Liver (tissue), 9 donors: ENCODE results near the gene HIF1AN. TPM values are rescaled to one million over a fixed set of nuclear protein-coding genes. Genes with fewer than 3 reads are reported as not detected.

Experiments used
- DNase-seq: peaks from one replicate; pipeline ENCODE4 v3.0.0-alpha.2; 2017; ENCODE audit warnings: low spot score
- H3K27ac ChIP-seq, 2 donors: one replicate each; pipeline ENCODE4 v1.7.0; 2013; ENCODE audit warnings: inconsistent platforms in 2 of 2, low read length in 2 of 2, control low read depth in 1 of 2, low read depth in 1 of 2, mild to moderate bottlenecking in 1 of 2
- H3K27me3 ChIP-seq, 4 donors: one replicate each; pipeline versions ENCODE4 v1.6.1 to v1.7.0; 2013; ENCODE audit warnings: low read length in 3 of 4, inconsistent platforms in 1 of 4, mild to moderate bottlenecking in 1 of 4, moderate library complexity in 1 of 4; ENCODE audit not compliant: control insufficient read depth in 4 of 4, insufficient read depth in 4 of 4
- H3K36me3 ChIP-seq, 4 donors: one replicate each; pipeline versions ENCODE4 v1.6.1 to v1.7.0; 2013; ENCODE audit warnings: low read length in 3 of 4, mild to moderate bottlenecking in 3 of 4, low read depth in 1 of 4, moderate library complexity in 1 of 4; ENCODE audit not compliant: control insufficient read depth in 4 of 4, insufficient read depth in 3 of 4
- H3K4me1 ChIP-seq, 4 donors: one replicate each; pipeline versions ENCODE4 v1.6.1 to v1.7.0; 2013; ENCODE audit warnings: low read length in 3 of 4, mild to moderate bottlenecking in 3 of 4, moderate library complexity in 1 of 4; ENCODE audit not compliant: control insufficient read depth in 4 of 4, insufficient read depth in 4 of 4
- H3K4me3 ChIP-seq, 3 donors: one replicate each; pipeline versions ENCODE4 v1.6.1 to v1.7.0; 2013; ENCODE audit warnings: low read length in 3 of 3, control low read depth in 1 of 3, low read depth in 1 of 3, mild to moderate bottlenecking in 1 of 3
- H3K9ac ChIP-seq, 2 donors: one replicate each; pipeline ENCODE4 v1.7.0; 2013; ENCODE audit warnings: low read length in 2 of 2, mild to moderate bottlenecking in 2 of 2, moderate library complexity in 2 of 2, control low read depth in 1 of 2, low read depth in 1 of 2
- H3K9me3 ChIP-seq, 4 donors: one replicate each; pipeline versions ENCODE4 v1.6.1 to v1.7.0; 2013; ENCODE audit warnings: low read length in 3 of 4; ENCODE audit not compliant: control insufficient read depth in 4 of 4
- EGR1 ChIP-seq, 2 donors: IDR thresholded peaks; 2 replicates each; pipeline ENCODE4 v1.6.1; 2016 to 2018; ENCODE audit warnings: antibody characterized with exemption in 2 of 2, low read depth in 2 of 2
- FOXA1 ChIP-seq: IDR thresholded peaks from 2 replicates; pipeline ENCODE4 v1.6.1; 2016; ENCODE audit warnings: antibody characterized with exemption
- FOXA2 ChIP-seq: IDR thresholded peaks from 2 replicates; pipeline ENCODE4 v1.6.1; 2016; ENCODE audit warnings: antibody characterized with exemption
- GABPA ChIP-seq, 2 donors: IDR thresholded peaks in 1 of 2; conservative IDR thresholded peaks in 1 of 2; 2 replicates each; pipeline ENCODE4 v1.6.1; 2016; ENCODE audit warnings: antibody characterized with exemption in 2 of 2, mild to moderate bottlenecking in 1 of 2, moderate library complexity in 1 of 2
- HNF4A ChIP-seq, 2 donors: conservative IDR thresholded peaks; 2 replicates each; pipeline ENCODE4 v1.6.1; 2016; ENCODE audit warnings: antibody characterized with exemption in 2 of 2, mild to moderate bottlenecking in 2 of 2
- HNF4G ChIP-seq: IDR thresholded peaks from 2 replicates; pipeline ENCODE4 v1.6.1; 2016; ENCODE audit warnings: antibody characterized with exemption
- JUND ChIP-seq, 2 donors: IDR thresholded peaks; 2 replicates each; pipeline ENCODE4 v1.6.1; 2016; ENCODE audit warnings: antibody characterized with exemption in 2 of 2
- NR2F2 ChIP-seq: IDR thresholded peaks from 2 replicates; pipeline ENCODE4 v1.6.1; 2016; ENCODE audit warnings: antibody characterized with exemption
- RAD21 ChIP-seq, 2 donors: IDR thresholded peaks; 2 replicates each; pipeline ENCODE4 v1.6.1; 2016; ENCODE audit warnings: antibody characterized with exemption in 2 of 2, mild to moderate bottlenecking in 2 of 2
- RXRA ChIP-seq, 2 donors: IDR thresholded peaks; 2 replicates each; pipeline ENCODE4 v1.6.1; 2017 to 2018; ENCODE audit warnings: antibody characterized with exemption in 2 of 2, mild to moderate bottlenecking in 1 of 2
- SP1 ChIP-seq: IDR thresholded peaks from 2 replicates; pipeline ENCODE4 v1.6.1; 2018; ENCODE audit warnings: antibody characterized with exemption, mild to moderate bottlenecking
- TAF1 ChIP-seq: conservative IDR thresholded peaks from 2 replicates; pipeline ENCODE4 v1.6.1; 2016; ENCODE audit warnings: antibody characterized with exemption, mild to moderate bottlenecking
- YY1 ChIP-seq: IDR thresholded peaks from 2 replicates; pipeline ENCODE4 v1.6.1; 2016; ENCODE audit warnings: antibody characterized with exemption, mild to moderate bottlenecking
- whole genome bisulfite sequencing: extraction: QIAGEN DNeasy Blood & Tissue Kit; methylation state at CpG from one replicate; pipeline ENCODE4 v1.1.7; 2013; 5-methylcytosine and 5-hydroxymethylcytosine counted together
- polyA plus RNA-seq, 2 donors: library from polyadenylated mRNA; stranded (reverse) in 1 of 2; unstranded in 1 of 2; fragments of 200-250 nt in 1 of 2; fragments of >200 nt in 1 of 2; fragmentation: Nextera tagmentation in 1 of 2; extraction: Ambion mirVana in 1 of 2; gene quantifications; one replicate each; pipeline versions ENCODE4 v1.2.1 to v1.2.3, GENCODE V29; 2013 to 2015
- total RNA-seq, 2 donors: library from RNA; depleted of rRNA; stranded (reverse); fragments of >200 nt; gene quantifications; one replicate each; pipeline ENCODE4 v1.2.3, GENCODE V29; 2014
- TF ChIP-seq, protein P1 (sequence below): IDR thresholded peaks from 2 replicates; pipeline ENCODE4 v1.6.1; 2016; ENCODE audit warnings: antibody characterized with exemption, mild to moderate bottlenecking
- TF ChIP-seq, protein P2 (sequence below): IDR thresholded peaks from 2 replicates; pipeline ENCODE4 v1.6.1; 2016; ENCODE audit warnings: antibody characterized with exemption
- TF ChIP-seq, protein P3 (sequence below): fragments of 150-350 bp; IDR thresholded peaks from 2 replicates; pipeline ENCODE4 v1.5.1; 2017; ENCODE audit warnings: improper control_type of control experiment, low read depth, low read length; ENCODE audit not compliant: missing input control
- TF ChIP-seq, protein P4 (sequence below): IDR thresholded peaks from 2 replicates; pipeline ENCODE4 v1.6.1; 2016; ENCODE audit warnings: antibody characterized with exemption
- TF ChIP-seq, protein P5 (sequence below): IDR thresholded peaks from 2 replicates; pipeline ENCODE4 v1.6.1; 2016; ENCODE audit warnings: antibody characterized with exemption
- donor health status: healthy.
- donor health status: healthy.
- donor health status: healthy.
- donor health status: healthy.
- donor health status: healthy.

HIF1AN gene
- total and polyA plus RNA-seq, 4 donors = 4.6 to 10.7 (median 7.5) TPM

DNA sequence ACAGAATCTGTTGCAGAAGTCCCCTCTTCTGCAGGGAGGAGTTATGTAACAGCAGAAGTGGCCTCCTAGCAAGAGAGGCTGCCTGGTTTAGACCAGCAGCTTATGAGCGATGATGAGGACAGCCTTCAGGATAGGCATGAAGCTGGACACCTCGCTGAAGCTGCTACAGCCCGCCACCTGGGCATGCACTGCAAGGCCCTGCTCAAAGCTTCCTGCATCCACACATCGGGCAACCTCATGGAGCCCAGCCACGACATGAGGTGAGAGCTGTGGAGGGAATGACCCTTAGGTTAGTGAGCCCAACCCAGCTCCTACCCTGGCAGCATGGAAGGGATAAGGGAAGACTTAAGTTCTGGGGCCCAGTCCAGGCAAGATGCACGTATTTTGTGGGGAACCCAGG lies 48.2 kb upstream of the HIF1AN start:
- WGBS = 91% methylated on average over 6 of the region's 6 CpGs
- H3K27ac ChIP-seq = no peak overlapping the region
- peaks cover 0 to 7% (median 3%) of the 10 kb centered on the region in 4 donors for H3K4me1 ChIP-seq
- no peak for DNase-seq
- peaks cover 0 to 2% (median 0%) of the 10 kb centered on the region in 4 donors for H3K27me3 ChIP-seq
- no peak overlapping the region for H3K9ac ChIP-seq
- TF ChIP-seq JUND (IDR thresholded peaks at IDR 0.05) (no peak), FOXA1 (no peak), HNF4G (no peak), YY1 (no peak), GABPA (IDR thresholded peaks at IDR 0.05 in 1 of 2, conservative IDR thresholded peaks at IDR 0.05 in 1 of 2) (no peak), RXRA (IDR thresholded peaks at IDR 0.05) (no peak), SP1 (no peak), TAF1 (no peak), EGR1 (IDR thresholded peaks at IDR 0.05; ENCODE audit: low read depth in 2 of 2) (no peak), HNF4A (conservative IDR thresholded peaks at IDR 0.05) (no peak), RAD21 (IDR thresholded peaks at IDR 0.05) (no peak), NR2F2 (no peak), FOXA2 (no peak)
- TF ChIP-seq, protein P1, sequence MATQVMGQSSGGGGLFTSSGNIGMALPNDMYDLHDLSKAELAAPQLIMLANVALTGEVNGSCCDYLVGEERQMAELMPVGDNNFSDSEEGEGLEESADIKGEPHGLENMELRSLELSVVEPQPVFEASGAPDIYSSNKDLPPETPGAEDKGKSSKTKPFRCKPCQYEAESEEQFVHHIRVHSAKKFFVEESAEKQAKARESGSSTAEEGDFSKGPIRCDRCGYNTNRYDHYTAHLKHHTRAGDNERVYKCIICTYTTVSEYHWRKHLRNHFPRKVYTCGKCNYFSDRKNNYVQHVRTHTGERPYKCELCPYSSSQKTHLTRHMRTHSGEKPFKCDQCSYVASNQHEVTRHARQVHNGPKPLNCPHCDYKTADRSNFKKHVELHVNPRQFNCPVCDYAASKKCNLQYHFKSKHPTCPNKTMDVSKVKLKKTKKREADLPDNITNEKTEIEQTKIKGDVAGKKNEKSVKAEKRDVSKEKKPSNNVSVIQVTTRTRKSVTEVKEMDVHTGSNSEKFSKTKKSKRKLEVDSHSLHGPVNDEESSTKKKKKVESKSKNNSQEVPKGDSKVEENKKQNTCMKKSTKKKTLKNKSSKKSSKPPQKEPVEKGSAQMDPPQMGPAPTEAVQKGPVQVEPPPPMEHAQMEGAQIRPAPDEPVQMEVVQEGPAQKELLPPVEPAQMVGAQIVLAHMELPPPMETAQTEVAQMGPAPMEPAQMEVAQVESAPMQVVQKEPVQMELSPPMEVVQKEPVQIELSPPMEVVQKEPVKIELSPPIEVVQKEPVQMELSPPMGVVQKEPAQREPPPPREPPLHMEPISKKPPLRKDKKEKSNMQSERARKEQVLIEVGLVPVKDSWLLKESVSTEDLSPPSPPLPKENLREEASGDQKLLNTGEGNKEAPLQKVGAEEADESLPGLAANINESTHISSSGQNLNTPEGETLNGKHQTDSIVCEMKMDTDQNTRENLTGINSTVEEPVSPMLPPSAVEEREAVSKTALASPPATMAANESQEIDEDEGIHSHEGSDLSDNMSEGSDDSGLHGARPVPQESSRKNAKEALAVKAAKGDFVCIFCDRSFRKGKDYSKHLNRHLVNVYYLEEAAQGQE = no peak
- TF ChIP-seq, protein P2, sequence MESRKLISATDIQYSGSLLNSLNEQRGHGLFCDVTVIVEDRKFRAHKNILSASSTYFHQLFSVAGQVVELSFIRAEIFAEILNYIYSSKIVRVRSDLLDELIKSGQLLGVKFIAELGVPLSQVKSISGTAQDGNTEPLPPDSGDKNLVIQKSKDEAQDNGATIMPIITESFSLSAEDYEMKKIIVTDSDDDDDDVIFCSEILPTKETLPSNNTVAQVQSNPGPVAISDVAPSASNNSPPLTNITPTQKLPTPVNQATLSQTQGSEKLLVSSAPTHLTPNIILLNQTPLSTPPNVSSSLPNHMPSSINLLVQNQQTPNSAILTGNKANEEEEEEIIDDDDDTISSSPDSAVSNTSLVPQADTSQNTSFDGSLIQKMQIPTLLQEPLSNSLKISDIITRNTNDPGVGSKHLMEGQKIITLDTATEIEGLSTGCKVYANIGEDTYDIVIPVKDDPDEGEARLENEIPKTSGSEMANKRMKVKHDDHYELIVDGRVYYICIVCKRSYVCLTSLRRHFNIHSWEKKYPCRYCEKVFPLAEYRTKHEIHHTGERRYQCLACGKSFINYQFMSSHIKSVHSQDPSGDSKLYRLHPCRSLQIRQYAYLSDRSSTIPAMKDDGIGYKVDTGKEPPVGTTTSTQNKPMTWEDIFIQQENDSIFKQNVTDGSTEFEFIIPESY = no peak
- TF ChIP-seq, protein P3, sequence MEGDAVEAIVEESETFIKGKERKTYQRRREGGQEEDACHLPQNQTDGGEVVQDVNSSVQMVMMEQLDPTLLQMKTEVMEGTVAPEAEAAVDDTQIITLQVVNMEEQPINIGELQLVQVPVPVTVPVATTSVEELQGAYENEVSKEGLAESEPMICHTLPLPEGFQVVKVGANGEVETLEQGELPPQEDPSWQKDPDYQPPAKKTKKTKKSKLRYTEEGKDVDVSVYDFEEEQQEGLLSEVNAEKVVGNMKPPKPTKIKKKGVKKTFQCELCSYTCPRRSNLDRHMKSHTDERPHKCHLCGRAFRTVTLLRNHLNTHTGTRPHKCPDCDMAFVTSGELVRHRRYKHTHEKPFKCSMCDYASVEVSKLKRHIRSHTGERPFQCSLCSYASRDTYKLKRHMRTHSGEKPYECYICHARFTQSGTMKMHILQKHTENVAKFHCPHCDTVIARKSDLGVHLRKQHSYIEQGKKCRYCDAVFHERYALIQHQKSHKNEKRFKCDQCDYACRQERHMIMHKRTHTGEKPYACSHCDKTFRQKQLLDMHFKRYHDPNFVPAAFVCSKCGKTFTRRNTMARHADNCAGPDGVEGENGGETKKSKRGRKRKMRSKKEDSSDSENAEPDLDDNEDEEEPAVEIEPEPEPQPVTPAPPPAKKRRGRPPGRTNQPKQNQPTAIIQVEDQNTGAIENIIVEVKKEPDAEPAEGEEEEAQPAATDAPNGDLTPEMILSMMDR = no peak
- TF ChIP-seq, protein P4, sequence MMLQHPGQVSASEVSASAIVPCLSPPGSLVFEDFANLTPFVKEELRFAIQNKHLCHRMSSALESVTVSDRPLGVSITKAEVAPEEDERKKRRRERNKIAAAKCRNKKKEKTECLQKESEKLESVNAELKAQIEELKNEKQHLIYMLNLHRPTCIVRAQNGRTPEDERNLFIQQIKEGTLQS = no peak
- TF ChIP-seq, protein P5, sequence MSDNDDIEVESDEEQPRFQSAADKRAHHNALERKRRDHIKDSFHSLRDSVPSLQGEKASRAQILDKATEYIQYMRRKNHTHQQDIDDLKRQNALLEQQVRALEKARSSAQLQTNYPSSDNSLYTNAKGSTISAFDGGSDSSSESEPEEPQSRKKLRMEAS = no peak
- peaks cover 0 to 34% (median 20%) of the 10 kb centered on the region in 4 donors for H3K36me3 ChIP-seq
- H3K9me3 ChIP-seq = no peaks in the 10 kb centered on the region
- H3K4me3 ChIP-seq = no peak overlapping the region
